T-helper 1 cell treated with Interleukin-12 subunit alpha and Interleukin-12 subunit beta and Interleukin-4 antibody, amounts not matched to agents 30 ng/mL and 1 ng/mL, for 36 hours (primary cell): ENCODE measurements around the gene LRRC1. TPM values are rescaled to one million over a fixed set of nuclear protein-coding genes. Genes with fewer than 3 reads are reported as not detected.

ENCODE experiments used
- intact Hi-C: fragments of 100-400 bp; cut with micrococcal nuclease; formaldehyde crosslinking; loops from one replicate; pipeline ENCODE4 v1.15.1; 2024
- total RNA-seq: library from RNA; stranded (reverse); gene quantifications from 2 replicates; pipeline ENCODE4 v1.2.3, GENCODE V29; 2022

Gene LRRC1
- total RNA-seq, 1 donor from 2014 or later: 4.4 TPM

GRCh38 chr6:53845280-53846195 is 50.7 kb downstream of the LRRC1 start:
- intact Hi-C loops: no loop called here

- intact Hi-C loops: no loop called here
Observed at GRCh38 chr6:53846250-53846649, 51.4 kb downstream of the LRRC1 start.

GRCh38 chr6:53847796-53848314 is 53.0 kb downstream of the LRRC1 start:
- intact Hi-C loops: no loop called here

GRCh38 chr6:53850527-53850926 is 55.7 kb downstream of the LRRC1 start:
- intact Hi-C loops: loop anchor here (5.0 kb wide), 1 partner anchor 108 kb away; no protein-coding TSS in a partner anchor

- intact Hi-C loops: loop anchor here (5.0 kb wide), 1 partner anchor 109 kb away; no protein-coding TSS in a partner anchor
Observed at GRCh38 chr6:53851561-53851960, 56.8 kb downstream of the LRRC1 start.

- intact Hi-C loops: loop anchor here (5.0 kb wide), 1 partner anchor 111 kb away; no protein-coding TSS in a partner anchor
Observed at GRCh38 chr6:53852805-53853204, 58.0 kb downstream of the LRRC1 start.

GRCh38 chr6:53854843-53855567 is 60.2 kb downstream of the LRRC1 start:
- intact Hi-C loops: loop anchor here (1.0 to 5.0 kb wide), 2 partner anchors 61 to 113 kb away; no protein-coding TSS in a partner anchor

GRCh38 chr6:53855940-53856339 is 61.1 kb downstream of the LRRC1 start:
- intact Hi-C loops: loop anchor here (1.0 kb wide), 1 partner anchor 62 kb away; no protein-coding TSS in a partner anchor

GRCh38 chr6:53857318-53858094 is 62.7 kb downstream of the LRRC1 start:
- intact Hi-C loops: no loop called here

- intact Hi-C loops: no loop called here
Observed at GRCh38 chr6:53858196-53858595, 63.4 kb downstream of the LRRC1 start.

GRCh38 chr6:53858913-53859312 is 64.1 kb downstream of the LRRC1 start:
- intact Hi-C loops: no loop called here

GRCh38 chr6:53860511-53860910 is 65.7 kb downstream of the LRRC1 start:
- intact Hi-C loops: no loop called here

- intact Hi-C loops: no loop called here
Observed at GRCh38 chr6:53861518-53861917, 66.7 kb downstream of the LRRC1 start.

GRCh38 chr6:53862662-53863462 is 68.1 kb downstream of the LRRC1 start:
- intact Hi-C loops: no loop called here

GRCh38 chr6:53864781-53865180 is 70.0 kb downstream of the LRRC1 start:
- intact Hi-C loops: no loop called here

GRCh38 chr6:53866226-53866625 is 71.4 kb downstream of the LRRC1 start:
- intact Hi-C loops: no loop called here

- intact Hi-C loops: no loop called here
Observed at GRCh38 chr6:53868626-53869025, 73.8 kb downstream of the LRRC1 start.

GRCh38 chr6:53869964-53870363 is 75.2 kb downstream of the LRRC1 start:
- intact Hi-C loops: no loop called here

- intact Hi-C loops: no loop called here
Observed at GRCh38 chr6:53873922-53874321, 79.1 kb downstream of the LRRC1 start.

- intact Hi-C loops: no loop called here
Observed at GRCh38 chr6:53874964-53875363, 80.2 kb downstream of the LRRC1 start.
